Measurements from ENCODE around the gene TEKT1.
"Not testable (repeated sequence)": the region's sequence is repeated elsewhere in the genome, so short reads cannot be mapped to it uniquely, and the experiment has no call there.

- TF ChIP-seq CTCF (conservative IDR thresholded peaks at IDR 0.05; ENCODE audit: low read length); EZH2phosphoT487 (IDR thresholded peaks at IDR 0.05; ENCODE audit: borderline replicate concordance, low read depth, low read length): not testable (repeated sequence)
These were observed 56.6 kb downstream of the TEKT1 start for GRCh38 chr17:6774906-6775305.

Data from OCI-LY7 (cell line).